EH (cell line): ENCODE results near the gene PPP1R13B.
"Not testable (repeated sequence)": the region's sequence is repeated elsewhere in the genome, so short reads cannot be mapped to it uniquely, and the experiment has no call there.

Source experiments
- DNase-seq: peaks from one replicate; pipeline ENCODE4 v3.0.0-alpha.2; 2015; ENCODE audit warnings: low read depth

Gene PPP1R13B

GRCh38 chr14:103858063-103858781, 10.8 kb upstream of the PPP1R13B start:
- DNase-seq: no peak

- DNase-seq: no peak
These were observed 9.9 kb upstream of the PPP1R13B start for GRCh38 chr14:103857256-103857655.

GRCh38 chr14:103856607-103857006, 9.2 kb upstream of the PPP1R13B start:
- DNase-seq: no peak

- no peak for DNase-seq
These were observed 8.7 kb upstream of the PPP1R13B start for GRCh38 chr14:103856105-103856504.

- no peak for DNase-seq
These were observed 8.3 kb upstream of the PPP1R13B start for GRCh38 chr14:103855734-103856095.

GRCh38 chr14:103854822-103855733, 7.7 kb upstream of the PPP1R13B start:
- DNase-seq: no peak

GRCh38 chr14:103854017-103854808, 6.8 kb upstream of the PPP1R13B start:
- DNase-seq: no peak

- DNase-seq: no peak
These were observed 1.9 kb upstream of the PPP1R13B start for GRCh38 chr14:103849151-103849886.

GRCh38 chr14:103848175-103849077, 1.1 kb upstream of the PPP1R13B start:
- DNase-seq: no peak

- DNase-seq: peak; percentile 46
These were observed 578 bp downstream of the PPP1R13B start for GRCh38 chr14:103846543-103847450.

GRCh38 chr14:103846097-103846496, 1.3 kb downstream of the PPP1R13B start:
- no peak for DNase-seq

GRCh38 chr14:103845327-103845726, 2.0 kb downstream of the PPP1R13B start:
- DNase-seq: no peak

GRCh38 chr14:103841265-103841664, 6.1 kb downstream of the PPP1R13B start:
- not testable (repeated sequence) for DNase-seq

GRCh38 chr14:103840014-103840413, 7.4 kb downstream of the PPP1R13B start:
- DNase-seq: no peak

- DNase-seq: no peak
These were observed 7.8 kb downstream of the PPP1R13B start for GRCh38 chr14:103839579-103839978.

- DNase-seq: no peak
These were observed 9.3 kb downstream of the PPP1R13B start for GRCh38 chr14:103838117-103838516.

GRCh38 chr14:103836976-103837725, 10.2 kb downstream of the PPP1R13B start:
- no peak for DNase-seq

GRCh38 chr14:103834956-103835355, 12.4 kb downstream of the PPP1R13B start:
- no peak for DNase-seq

- no peak for DNase-seq
These were observed 13.7 kb downstream of the PPP1R13B start for GRCh38 chr14:103833711-103834110.
